Panc1 (cell line): Measurements from ENCODE around the gene PHYH. TPM values are rescaled to one million over a fixed set of nuclear protein-coding genes. Genes with fewer than 3 reads are reported as not detected.
"Not testable (repeated sequence)": the region's sequence is repeated elsewhere in the genome, so short reads cannot be mapped to it uniquely, and the experiment has no call there.

Experiments
- ATAC-seq: fragments of 200-7000 bp; cut with Tn5 transposase; 2 replicates; pipeline ENCODE4 v1.9.1; 2020; ENCODE audit warnings: mild to moderate bottlenecking, moderate library complexity
- BruUV-seq: library from RNA; stranded (reverse); fragments of 400-500 nt; replicated peaks from 2 replicates; lab custom pipeline; 2021; lab: Mats Ljungman, UMichigan
- CTCF ChIA-PET: fragments of 300-600 bp; sonication (Branson Sonifier 250); formaldehyde crosslinking; loops from one replicate; lab custom pipeline; 2022; ENCODE audit warnings: antibody characterized with exemption; lab: Charles Lee
- POLR2A ChIA-PET: fragments of 300-600 bp; sonication (Branson Sonifier 250); formaldehyde crosslinking; loops from one replicate; lab custom pipeline; 2022; ENCODE audit warnings: antibody characterized with exemption; lab: Charles Lee
- DNase-seq: peaks from one replicate; pipeline ENCODE4 v3.0.0-alpha.2; 2010; ENCODE audit warnings: low read depth, low spot score
- H3K27ac ChIP-seq: 2 replicates; pipeline ENCODE4 v1.5.1; 2011; ENCODE audit warnings: mild to moderate bottlenecking, low read length, inconsistent platforms
- H3K27me3 ChIP-seq: fragments of 200-500 bp; sonication (Bioruptor generic); 2 replicates; pipeline ENCODE4 v1.6.0; 2014; ENCODE audit warnings: low read length, inconsistent platforms; ENCODE audit not compliant: control insufficient read depth, insufficient read depth
- H3K36me3 ChIP-seq: fragments of 200-500 bp; sonication (Bioruptor generic); 2 replicates; pipeline ENCODE4 v1.5.1; 2014; ENCODE audit warnings: inconsistent platforms, mild to moderate bottlenecking, low read length, moderate library complexity; ENCODE audit not compliant: control insufficient read depth, insufficient read depth
- H3K4me1 ChIP-seq: 2 replicates; pipeline ENCODE4 v1.5.1; 2011; ENCODE audit warnings: inconsistent platforms, mild to moderate bottlenecking, low read length, moderate library complexity; ENCODE audit not compliant: control insufficient read depth, insufficient read depth
- H3K4me3 ChIP-seq, 2 experiments: 2 replicates each; pipeline ENCODE4 v1.5.1; 2011 to 2012; ENCODE audit warnings: low read depth in 2 of 2, low read length in 2 of 2, mild to moderate bottlenecking in 2 of 2, inconsistent platforms in 1 of 2, moderate library complexity in 1 of 2
- H3K9me3 ChIP-seq: fragments of 200-500 bp; sonication (Bioruptor generic); 2 replicates; pipeline ENCODE4 v1.5.1; 2014; ENCODE audit warnings: low read depth, mild to moderate bottlenecking, inconsistent platforms, low read length, moderate library complexity; ENCODE audit not compliant: control insufficient read depth, insufficient read depth
- POLR2AphosphoS5 ChIP-seq: IDR thresholded peaks from 2 replicates; pipeline ENCODE4 v1.6.1; 2012; ENCODE audit warnings: mild to moderate bottlenecking, low read depth, low read length, moderate library complexity
- SIN3A ChIP-seq: IDR thresholded peaks from 2 replicates; pipeline ENCODE4 v1.6.1; 2012; ENCODE audit warnings: low read depth, mild to moderate bottlenecking, low read length, moderate library complexity, borderline replicate concordance; ENCODE audit not compliant: insufficient read depth
- TCF7L2 ChIP-seq: IDR thresholded peaks from 2 replicates; pipeline ENCODE4 v1.6.1; 2011; ENCODE audit warnings: mild to moderate bottlenecking, low read depth, low read length, inconsistent platforms
- in situ Hi-C: cut with HindIII; loops from 2 replicates; pipeline ENCODE4 v1.10.0; 2016; ENCODE audit warnings: low sequenced_read_pairs, low pct_unique_long_range_greater_than_20kb
- intact Hi-C: fragments of 100-400 bp; cut with micrococcal nuclease; formaldehyde crosslinking; loops from one replicate; pipeline ENCODE4 v1.10.0; 2022; ENCODE audit not compliant: unreplicated experiment
- total RNA-seq: library from RNA; stranded (reverse); gene quantifications from one replicate; pipeline ENCODE4 v1.2.1, GENCODE V29; 2021; ENCODE audit not compliant: unreplicated experiment
- TF ChIP-seq, protein P1 (sequence below): fragments of 450-650 bp; IDR thresholded peaks from 2 replicates; pipeline ENCODE4 v1.5.1; 2017; ENCODE audit warnings: mild to moderate bottlenecking
- TF ChIP-seq, protein P2 (sequence below), 2 experiments: IDR thresholded peaks; 2 replicates each; pipeline ENCODE4 v1.6.1; 2011 to 2012; ENCODE audit warnings: low read depth in 2 of 2, control low read depth in 1 of 2, low read length in 1 of 2, mild to moderate bottlenecking in 1 of 2, moderate library complexity in 1 of 2; ENCODE audit not compliant: insufficient read depth in 1 of 2

Gene PHYH
- total RNA-seq, 1 experiment from 2014 or later: 41.3 TPM

DNA sequence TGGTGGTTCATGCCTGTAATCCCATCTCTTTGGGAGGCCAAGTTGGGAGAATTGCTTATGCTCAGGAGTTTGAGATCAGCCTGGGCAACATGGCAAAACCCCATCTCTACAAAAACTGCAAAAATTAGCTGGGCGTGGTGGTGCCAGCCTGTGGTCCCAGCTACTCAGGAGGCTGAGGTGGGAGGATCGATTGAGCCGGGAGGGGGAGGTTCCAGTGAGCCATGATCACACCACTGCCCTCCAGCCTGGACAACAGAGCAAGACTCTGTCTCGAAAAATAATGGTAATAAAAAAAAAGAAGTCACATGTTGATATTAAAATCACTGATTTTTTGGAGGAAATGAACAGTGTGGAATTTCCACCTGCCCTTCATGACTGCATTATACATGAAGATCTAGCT, 15.8 kb downstream of the PHYH start:
- H3K4me3 ChIP-seq: no peak overlapping the region
- in situ Hi-C loops (no loop called here), intact Hi-C loops (no loop called here)
- POLR2A ChIA-PET: no interaction called here
- H3K36me3 ChIP-seq: no peaks in the 10 kb centered on the region
- TF ChIP-seq POLR2AphosphoS5: no peak
- no peak for TF ChIP-seq SIN3A
- TF ChIP-seq, protein P1, sequence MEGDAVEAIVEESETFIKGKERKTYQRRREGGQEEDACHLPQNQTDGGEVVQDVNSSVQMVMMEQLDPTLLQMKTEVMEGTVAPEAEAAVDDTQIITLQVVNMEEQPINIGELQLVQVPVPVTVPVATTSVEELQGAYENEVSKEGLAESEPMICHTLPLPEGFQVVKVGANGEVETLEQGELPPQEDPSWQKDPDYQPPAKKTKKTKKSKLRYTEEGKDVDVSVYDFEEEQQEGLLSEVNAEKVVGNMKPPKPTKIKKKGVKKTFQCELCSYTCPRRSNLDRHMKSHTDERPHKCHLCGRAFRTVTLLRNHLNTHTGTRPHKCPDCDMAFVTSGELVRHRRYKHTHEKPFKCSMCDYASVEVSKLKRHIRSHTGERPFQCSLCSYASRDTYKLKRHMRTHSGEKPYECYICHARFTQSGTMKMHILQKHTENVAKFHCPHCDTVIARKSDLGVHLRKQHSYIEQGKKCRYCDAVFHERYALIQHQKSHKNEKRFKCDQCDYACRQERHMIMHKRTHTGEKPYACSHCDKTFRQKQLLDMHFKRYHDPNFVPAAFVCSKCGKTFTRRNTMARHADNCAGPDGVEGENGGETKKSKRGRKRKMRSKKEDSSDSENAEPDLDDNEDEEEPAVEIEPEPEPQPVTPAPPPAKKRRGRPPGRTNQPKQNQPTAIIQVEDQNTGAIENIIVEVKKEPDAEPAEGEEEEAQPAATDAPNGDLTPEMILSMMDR: no peak
- TF ChIP-seq, protein P2, sequence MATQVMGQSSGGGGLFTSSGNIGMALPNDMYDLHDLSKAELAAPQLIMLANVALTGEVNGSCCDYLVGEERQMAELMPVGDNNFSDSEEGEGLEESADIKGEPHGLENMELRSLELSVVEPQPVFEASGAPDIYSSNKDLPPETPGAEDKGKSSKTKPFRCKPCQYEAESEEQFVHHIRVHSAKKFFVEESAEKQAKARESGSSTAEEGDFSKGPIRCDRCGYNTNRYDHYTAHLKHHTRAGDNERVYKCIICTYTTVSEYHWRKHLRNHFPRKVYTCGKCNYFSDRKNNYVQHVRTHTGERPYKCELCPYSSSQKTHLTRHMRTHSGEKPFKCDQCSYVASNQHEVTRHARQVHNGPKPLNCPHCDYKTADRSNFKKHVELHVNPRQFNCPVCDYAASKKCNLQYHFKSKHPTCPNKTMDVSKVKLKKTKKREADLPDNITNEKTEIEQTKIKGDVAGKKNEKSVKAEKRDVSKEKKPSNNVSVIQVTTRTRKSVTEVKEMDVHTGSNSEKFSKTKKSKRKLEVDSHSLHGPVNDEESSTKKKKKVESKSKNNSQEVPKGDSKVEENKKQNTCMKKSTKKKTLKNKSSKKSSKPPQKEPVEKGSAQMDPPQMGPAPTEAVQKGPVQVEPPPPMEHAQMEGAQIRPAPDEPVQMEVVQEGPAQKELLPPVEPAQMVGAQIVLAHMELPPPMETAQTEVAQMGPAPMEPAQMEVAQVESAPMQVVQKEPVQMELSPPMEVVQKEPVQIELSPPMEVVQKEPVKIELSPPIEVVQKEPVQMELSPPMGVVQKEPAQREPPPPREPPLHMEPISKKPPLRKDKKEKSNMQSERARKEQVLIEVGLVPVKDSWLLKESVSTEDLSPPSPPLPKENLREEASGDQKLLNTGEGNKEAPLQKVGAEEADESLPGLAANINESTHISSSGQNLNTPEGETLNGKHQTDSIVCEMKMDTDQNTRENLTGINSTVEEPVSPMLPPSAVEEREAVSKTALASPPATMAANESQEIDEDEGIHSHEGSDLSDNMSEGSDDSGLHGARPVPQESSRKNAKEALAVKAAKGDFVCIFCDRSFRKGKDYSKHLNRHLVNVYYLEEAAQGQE (IDR thresholded peaks at IDR 0.05; ENCODE audit: insufficient read depth in 1 of 2, low read depth in 2 of 2, low read length in 1 of 2): no peak
- no peak for TF ChIP-seq TCF7L2
- CTCF ChIA-PET: no interaction called here
- ATAC-seq (no peak), DNase-seq (no peak)
- H3K27me3 ChIP-seq: no peaks in the 10 kb centered on the region
- no TSS peak for BruUV-seq
- no peaks in the 10 kb centered on the region for H3K4me1 ChIP-seq
- no peaks in the 10 kb centered on the region for H3K9me3 ChIP-seq
- no peak overlapping the region for H3K27ac ChIP-seq

DNA sequence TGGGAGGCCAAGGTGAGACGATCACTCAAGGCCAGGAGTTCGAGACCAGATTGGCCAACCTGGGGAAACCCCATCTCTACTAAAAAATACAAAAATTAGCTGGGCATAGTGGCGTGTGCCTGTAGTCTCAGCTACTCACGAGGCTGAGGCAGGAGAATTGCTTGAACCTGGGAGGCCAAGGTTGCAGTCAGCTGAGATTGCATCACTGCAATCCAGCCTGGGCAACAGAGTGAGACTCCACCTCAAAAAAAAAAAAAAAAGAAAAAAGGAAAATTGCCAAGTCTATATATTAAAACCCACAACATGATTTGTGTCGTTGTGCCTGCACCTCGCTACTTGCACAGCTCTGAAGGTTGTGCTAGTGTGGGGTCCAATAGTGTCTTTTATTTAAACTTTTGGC, 17.5 kb downstream of the PHYH start:
- ATAC-seq, H3K27me3 ChIP-seq, CTCF ChIA-PET, intact Hi-C loops, H3K4me3 ChIP-seq, in situ Hi-C loops, POLR2A ChIA-PET, H3K4me1 ChIP-seq, H3K27ac ChIP-seq, H3K9me3 ChIP-seq, H3K36me3 ChIP-seq, DNase-seq, BruUV-seq: not testable (repeated sequence)

DNA sequence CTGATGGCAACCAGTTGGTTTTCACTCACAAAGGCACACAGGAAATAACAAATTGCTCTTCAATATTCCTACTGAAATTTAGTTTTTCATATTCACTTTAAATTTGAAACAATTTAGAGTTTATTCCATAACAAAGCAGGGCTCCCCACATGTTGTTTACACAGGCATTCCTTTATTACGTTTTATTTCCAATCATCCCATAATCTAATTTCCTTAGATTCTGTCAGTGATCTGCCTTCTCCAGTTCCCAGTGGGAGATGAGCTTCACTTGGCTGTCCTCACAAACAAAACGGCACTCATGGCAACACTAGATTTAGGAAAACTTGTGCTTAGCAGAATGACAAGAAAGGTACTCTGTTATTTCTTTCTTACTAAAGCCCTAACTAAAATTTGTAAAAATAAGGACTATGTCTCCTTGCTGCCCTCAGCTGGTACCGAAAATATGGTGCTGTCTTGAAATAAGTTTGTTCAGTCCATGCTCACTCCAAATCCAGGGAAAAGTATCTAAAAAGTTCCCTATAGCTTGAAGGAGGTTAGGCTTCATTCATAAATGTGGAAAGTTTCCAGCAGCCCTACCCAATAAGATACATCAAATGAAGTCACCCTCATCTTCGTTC, 23.0 kb downstream of the PHYH start:
- no peak overlapping the region for H3K27ac ChIP-seq
- ATAC-seq (no peak), DNase-seq (no peak)
- H3K9me3 ChIP-seq: no peaks in the 10 kb centered on the region
- in situ Hi-C loops: no loop called here
- TF ChIP-seq, protein P2 (IDR thresholded peaks at IDR 0.05; ENCODE audit: insufficient read depth in 1 of 2, low read depth in 2 of 2, low read length in 1 of 2): no peak
- TF ChIP-seq TCF7L2: no peak
- TF ChIP-seq POLR2AphosphoS5: no peak
- no peak for TF ChIP-seq SIN3A
- TF ChIP-seq, protein P1: no peak
- ChIA-PET CTCF (interaction anchor here (0.6 kb wide), 1 partner anchor 41 kb away, joined by 5 read pairs; no protein-coding TSS in a partner anchor), POLR2A (no interaction called here)
- no peaks in the 10 kb centered on the region for H3K36me3 ChIP-seq
- no TSS peak for BruUV-seq
- no peak overlapping the region for H3K4me3 ChIP-seq
- intact Hi-C loops: no loop called here
- no peaks in the 10 kb centered on the region for H3K4me1 ChIP-seq
- H3K27me3 ChIP-seq: no peaks in the 10 kb centered on the region
